H1 (cell line): ENCODE data around the gene RARB.

Experiments used
- CBX5 ChIP-seq: fragments of 300-800, 300-1000 bp; sonication (generic); IDR thresholded peaks from 2 replicates; pipeline ENCODE4 v1.7.1; 2016; ENCODE audit warnings: antibody characterized with exemption, low read length, low read depth
- POLR2A ChIP-seq, 2 experiments: IDR thresholded peaks; 1 replicate in 1 of 2; 2 replicates in 1 of 2; pipeline ENCODE4 v1.6.1; 2011; ENCODE audit warnings: low read depth in 2 of 2, low read length in 2 of 2, mild to moderate bottlenecking in 2 of 2; ENCODE audit errors: control extremely low read depth in 1 of 2

GRCh38 chr3:25564075-25564474 lies 136.0 kb downstream of the RARB start:
- TF ChIP-seq POLR2A (IDR thresholded peaks at IDR 0.05; ENCODE audit: control extremely low read depth in 1 of 2, low read depth in 2 of 2, low read length in 2 of 2) = no peak
- no peak for TF ChIP-seq CBX5
